Prostate gland (tissue), 2 donors: ENCODE results near the gene SND1.

Experiments
- POLR2AphosphoS5 ChIP-seq: sonication (generic); formaldehyde crosslinking; IDR thresholded peaks from one replicate; pipeline ENCODE4 v1.6.1; 2017; ENCODE audit warnings: antibody characterized with exemption
- TF ChIP-seq, protein P1 (sequence below), 4 experiments: fragments of 200-600 bp in 2 of 4; fragments of 450-650 bp in 2 of 4; sonication (generic) in 2 of 4; IDR thresholded peaks; 1 replicate in 3 of 4; 2 replicates in 1 of 4; pipeline ENCODE4 v1.5.1; 2016 to 2019; ENCODE audit warnings: antibody characterized with exemption in 4 of 4, mild to moderate bottlenecking in 2 of 4, moderate library complexity in 2 of 4

- TF ChIP-seq, protein P1, sequence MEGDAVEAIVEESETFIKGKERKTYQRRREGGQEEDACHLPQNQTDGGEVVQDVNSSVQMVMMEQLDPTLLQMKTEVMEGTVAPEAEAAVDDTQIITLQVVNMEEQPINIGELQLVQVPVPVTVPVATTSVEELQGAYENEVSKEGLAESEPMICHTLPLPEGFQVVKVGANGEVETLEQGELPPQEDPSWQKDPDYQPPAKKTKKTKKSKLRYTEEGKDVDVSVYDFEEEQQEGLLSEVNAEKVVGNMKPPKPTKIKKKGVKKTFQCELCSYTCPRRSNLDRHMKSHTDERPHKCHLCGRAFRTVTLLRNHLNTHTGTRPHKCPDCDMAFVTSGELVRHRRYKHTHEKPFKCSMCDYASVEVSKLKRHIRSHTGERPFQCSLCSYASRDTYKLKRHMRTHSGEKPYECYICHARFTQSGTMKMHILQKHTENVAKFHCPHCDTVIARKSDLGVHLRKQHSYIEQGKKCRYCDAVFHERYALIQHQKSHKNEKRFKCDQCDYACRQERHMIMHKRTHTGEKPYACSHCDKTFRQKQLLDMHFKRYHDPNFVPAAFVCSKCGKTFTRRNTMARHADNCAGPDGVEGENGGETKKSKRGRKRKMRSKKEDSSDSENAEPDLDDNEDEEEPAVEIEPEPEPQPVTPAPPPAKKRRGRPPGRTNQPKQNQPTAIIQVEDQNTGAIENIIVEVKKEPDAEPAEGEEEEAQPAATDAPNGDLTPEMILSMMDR (IDR thresholded peaks at IDR 0.05) = no peak
- TF ChIP-seq POLR2AphosphoS5 = no peak
Measured at GRCh38 chr7:128036226-128036940, 384.4 kb downstream of the SND1 start.
